ENCODE results near the gene KCNH5. TPM values are rescaled to one million over a fixed set of nuclear protein-coding genes. Genes with fewer than 3 reads are reported as not detected.

The KCNH5 gene
- polyA plus RNA-seq, 2 of the 4 experiments (the other 2 are of a cell fraction), result 0.01 TPM; not detected in 1

DNA sequence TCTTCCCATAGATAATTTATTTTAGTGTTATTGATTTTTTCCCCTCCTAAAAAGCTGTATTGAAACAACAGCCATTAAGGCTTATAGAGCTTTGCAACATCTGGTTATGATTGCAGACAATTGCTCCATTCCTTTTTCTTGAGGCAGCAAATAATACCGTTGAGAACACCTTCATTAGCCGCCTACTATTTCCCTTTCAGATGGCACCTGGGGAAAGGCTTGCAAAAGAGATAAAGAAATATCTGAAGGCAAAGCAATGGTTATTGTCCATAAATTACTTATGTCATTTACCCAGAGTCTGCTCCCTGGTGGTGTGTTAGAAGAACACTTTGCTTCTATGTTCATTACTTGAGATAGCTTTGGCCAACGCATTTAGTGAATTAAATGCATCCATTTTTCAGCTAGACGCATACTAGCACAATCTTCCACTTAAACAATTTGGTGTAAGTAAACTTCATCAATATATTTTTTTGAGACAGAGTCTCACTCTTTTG is 377.8 kb downstream of the KCNH5 start:
- POLR2A ChIA-PET, result no interaction called here
- CTCF ChIA-PET, result interaction anchor here (0.5 kb wide), 1 partner anchor 40 kb away, joined by 4 read pairs; no protein-coding TSS in a partner anchor
- Histone ChIP-seq H3K27ac (no peak overlapping the region), H3K4me1 (no peaks in the 10 kb centered on the region), H3K9me3 (no peaks in the 10 kb centered on the region), H3K4me3 (no peak overlapping the region), H3K4me2 (no peak overlapping the region)
- no peak for FAIRE-seq
- ATAC-seq, result no peak
- TF ChIP-seq, protein P1, sequence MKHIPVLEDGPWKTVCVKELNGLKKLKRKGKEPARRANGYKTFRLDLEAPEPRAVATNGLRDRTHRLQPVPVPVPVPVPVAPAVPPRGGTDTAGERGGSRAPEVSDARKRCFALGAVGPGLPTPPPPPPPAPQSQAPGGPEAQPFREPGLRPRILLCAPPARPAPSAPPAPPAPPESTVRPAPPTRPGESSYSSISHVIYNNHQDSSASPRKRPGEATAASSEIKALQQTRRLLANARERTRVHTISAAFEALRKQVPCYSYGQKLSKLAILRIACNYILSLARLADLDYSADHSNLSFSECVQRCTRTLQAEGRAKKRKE (CRISPR knock-in tag; IDR thresholded peaks at IDR 0.05; ENCODE audit: low read depth), result no peak
- TF ChIP-seq, protein P2, sequence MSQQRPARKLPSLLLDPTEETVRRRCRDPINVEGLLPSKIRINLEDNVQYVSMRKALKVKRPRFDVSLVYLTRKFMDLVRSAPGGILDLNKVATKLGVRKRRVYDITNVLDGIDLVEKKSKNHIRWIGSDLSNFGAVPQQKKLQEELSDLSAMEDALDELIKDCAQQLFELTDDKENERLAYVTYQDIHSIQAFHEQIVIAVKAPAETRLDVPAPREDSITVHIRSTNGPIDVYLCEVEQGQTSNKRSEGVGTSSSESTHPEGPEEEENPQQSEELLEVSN (IDR thresholded peaks at IDR 0.05; ENCODE audit: borderline replicate concordance, low read depth), result no peak
- TF ChIP-seq, protein P3, sequence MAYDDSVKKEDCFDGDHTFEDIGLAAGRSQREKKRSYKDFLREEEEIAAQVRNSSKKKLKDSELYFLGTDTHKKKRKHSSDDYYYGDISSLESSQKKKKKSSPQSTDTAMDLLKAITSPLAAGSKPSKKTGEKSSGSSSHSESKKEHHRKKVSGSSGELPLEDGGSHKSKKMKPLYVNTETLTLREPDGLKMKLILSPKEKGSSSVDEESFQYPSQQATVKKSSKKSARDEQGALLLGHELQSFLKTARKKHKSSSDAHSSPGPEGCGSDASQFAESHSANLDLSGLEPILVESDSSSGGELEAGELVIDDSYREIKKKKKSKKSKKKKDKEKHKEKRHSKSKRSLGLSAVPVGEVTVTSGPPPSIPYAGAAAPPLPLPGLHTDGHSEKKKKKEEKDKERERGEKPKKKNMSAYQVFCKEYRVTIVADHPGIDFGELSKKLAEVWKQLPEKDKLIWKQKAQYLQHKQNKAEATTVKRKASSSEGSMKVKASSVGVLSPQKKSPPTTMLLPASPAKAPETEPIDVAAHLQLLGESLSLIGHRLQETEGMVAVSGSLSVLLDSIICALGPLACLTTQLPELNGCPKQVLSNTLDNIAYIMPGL (CRISPR knock-in tag; IDR thresholded peaks at IDR 0.05; ENCODE audit: borderline replicate concordance), result no peak
- TF ChIP-seq MYC (IDR thresholded peaks at IDR 0.05; ENCODE audit: borderline replicate concordance, low read length), result no peak
- WGBS (ENCODE audit: missing lambda C conversion rate), result 80% methylated on average over 4 of the region's 4 CpGs
- DNase-seq (ENCODE audit: low read depth in 1 of 2, low spot score in 1 of 2), result peak in 1 of 2 experiments; percentile 7

DNA sequence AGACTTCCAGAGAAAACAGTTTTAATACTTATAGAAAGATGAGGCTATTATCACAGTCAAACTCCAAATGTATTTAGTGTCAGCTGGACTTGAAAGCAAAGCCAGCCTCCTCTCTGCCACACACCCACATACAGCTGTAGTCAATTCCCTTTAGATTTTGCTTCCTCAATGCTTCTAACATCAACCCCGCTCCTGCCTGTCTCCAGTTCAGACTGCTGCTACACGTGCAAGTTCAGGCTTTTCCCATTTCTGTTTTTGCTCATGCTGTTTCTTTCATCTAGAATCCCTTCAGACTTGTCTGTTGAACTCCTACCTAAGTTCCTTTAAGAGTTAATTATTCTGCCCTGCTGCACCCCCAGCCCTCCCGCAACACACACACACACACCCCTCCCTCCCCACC is 380.0 kb downstream of the KCNH5 start:
- H3K27ac ChIP-seq, result no peak overlapping the region
- no peaks in the 10 kb centered on the region for H3K9me3 ChIP-seq
- ChIA-PET CTCF (interaction anchor here (1.1 kb wide), 1 partner anchor 11 kb away, joined by 3 read pairs; no protein-coding TSS in a partner anchor), POLR2A (no interaction called here)
- H3K4me3 ChIP-seq, result no peak overlapping the region
- H3K4me2 ChIP-seq, result no peak overlapping the region
- FAIRE-seq (no peak), DNase-seq (ENCODE audit: low read depth in 1 of 2, low spot score in 1 of 2) (no peak), ATAC-seq (no peak)
- WGBS (ENCODE audit: missing lambda C conversion rate), result 11% methylated on average over 3 of the region's 3 CpGs
- TF ChIP-seq, protein P4, sequence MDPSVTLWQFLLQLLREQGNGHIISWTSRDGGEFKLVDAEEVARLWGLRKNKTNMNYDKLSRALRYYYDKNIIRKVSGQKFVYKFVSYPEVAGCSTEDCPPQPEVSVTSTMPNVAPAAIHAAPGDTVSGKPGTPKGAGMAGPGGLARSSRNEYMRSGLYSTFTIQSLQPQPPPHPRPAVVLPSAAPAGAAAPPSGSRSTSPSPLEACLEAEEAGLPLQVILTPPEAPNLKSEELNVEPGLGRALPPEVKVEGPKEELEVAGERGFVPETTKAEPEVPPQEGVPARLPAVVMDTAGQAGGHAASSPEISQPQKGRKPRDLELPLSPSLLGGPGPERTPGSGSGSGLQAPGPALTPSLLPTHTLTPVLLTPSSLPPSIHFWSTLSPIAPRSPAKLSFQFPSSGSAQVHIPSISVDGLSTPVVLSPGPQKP (IDR thresholded peaks at IDR 0.05; ENCODE audit: low read depth, low read length), result no peak
- TF ChIP-seq, protein P5, sequence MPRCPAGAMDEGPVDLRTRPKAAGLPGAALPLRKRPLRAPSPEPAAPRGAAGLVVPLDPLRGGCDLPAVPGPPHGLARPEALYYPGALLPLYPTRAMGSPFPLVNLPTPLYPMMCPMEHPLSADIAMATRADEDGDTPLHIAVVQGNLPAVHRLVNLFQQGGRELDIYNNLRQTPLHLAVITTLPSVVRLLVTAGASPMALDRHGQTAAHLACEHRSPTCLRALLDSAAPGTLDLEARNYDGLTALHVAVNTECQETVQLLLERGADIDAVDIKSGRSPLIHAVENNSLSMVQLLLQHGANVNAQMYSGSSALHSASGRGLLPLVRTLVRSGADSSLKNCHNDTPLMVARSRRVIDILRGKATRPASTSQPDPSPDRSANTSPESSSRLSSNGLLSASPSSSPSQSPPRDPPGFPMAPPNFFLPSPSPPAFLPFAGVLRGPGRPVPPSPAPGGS (IDR thresholded peaks at IDR 0.05), result no peak
- TF ChIP-seq, protein P6, sequence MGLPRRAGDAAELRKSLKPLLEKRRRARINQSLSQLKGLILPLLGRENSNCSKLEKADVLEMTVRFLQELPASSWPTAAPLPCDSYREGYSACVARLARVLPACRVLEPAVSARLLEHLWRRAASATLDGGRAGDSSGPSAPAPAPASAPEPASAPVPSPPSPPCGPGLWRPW (IDR thresholded peaks at IDR 0.05), result no peak
- no peak for TF ChIP-seq HDAC2 (IDR thresholded peaks at IDR 0.05)
- TF ChIP-seq EP300 (IDR thresholded peaks at IDR 0.05), result no peak
- TF ChIP-seq EHMT2 (IDR thresholded peaks at IDR 0.05; ENCODE audit: low read depth), result no peak
- TF ChIP-seq RNF2 (IDR thresholded peaks at IDR 0.05; ENCODE audit: borderline replicate concordance, low read depth), result no peak
- no peak for TF ChIP-seq TP53 (CRISPR knock-in tag; IDR thresholded peaks at IDR 0.05)
- TF ChIP-seq, protein P7, sequence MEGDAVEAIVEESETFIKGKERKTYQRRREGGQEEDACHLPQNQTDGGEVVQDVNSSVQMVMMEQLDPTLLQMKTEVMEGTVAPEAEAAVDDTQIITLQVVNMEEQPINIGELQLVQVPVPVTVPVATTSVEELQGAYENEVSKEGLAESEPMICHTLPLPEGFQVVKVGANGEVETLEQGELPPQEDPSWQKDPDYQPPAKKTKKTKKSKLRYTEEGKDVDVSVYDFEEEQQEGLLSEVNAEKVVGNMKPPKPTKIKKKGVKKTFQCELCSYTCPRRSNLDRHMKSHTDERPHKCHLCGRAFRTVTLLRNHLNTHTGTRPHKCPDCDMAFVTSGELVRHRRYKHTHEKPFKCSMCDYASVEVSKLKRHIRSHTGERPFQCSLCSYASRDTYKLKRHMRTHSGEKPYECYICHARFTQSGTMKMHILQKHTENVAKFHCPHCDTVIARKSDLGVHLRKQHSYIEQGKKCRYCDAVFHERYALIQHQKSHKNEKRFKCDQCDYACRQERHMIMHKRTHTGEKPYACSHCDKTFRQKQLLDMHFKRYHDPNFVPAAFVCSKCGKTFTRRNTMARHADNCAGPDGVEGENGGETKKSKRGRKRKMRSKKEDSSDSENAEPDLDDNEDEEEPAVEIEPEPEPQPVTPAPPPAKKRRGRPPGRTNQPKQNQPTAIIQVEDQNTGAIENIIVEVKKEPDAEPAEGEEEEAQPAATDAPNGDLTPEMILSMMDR (IDR thresholded peaks at IDR 0.05), result no peak
- no peak for TF ChIP-seq RAD21 (conservative IDR thresholded peaks at IDR 0.05 in 1 of 2, IDR thresholded peaks at IDR 0.05 in 1 of 2)
- no peak for TF ChIP-seq CBX2 (IDR thresholded peaks at IDR 0.05; ENCODE audit: borderline replicate concordance, low read depth)
- TF ChIP-seq JUN (IDR thresholded peaks at IDR 0.05), result no peak
- TF ChIP-seq MYC (IDR thresholded peaks at IDR 0.05; ENCODE audit: borderline replicate concordance, low read length), result no peak
- TF ChIP-seq, protein P8, sequence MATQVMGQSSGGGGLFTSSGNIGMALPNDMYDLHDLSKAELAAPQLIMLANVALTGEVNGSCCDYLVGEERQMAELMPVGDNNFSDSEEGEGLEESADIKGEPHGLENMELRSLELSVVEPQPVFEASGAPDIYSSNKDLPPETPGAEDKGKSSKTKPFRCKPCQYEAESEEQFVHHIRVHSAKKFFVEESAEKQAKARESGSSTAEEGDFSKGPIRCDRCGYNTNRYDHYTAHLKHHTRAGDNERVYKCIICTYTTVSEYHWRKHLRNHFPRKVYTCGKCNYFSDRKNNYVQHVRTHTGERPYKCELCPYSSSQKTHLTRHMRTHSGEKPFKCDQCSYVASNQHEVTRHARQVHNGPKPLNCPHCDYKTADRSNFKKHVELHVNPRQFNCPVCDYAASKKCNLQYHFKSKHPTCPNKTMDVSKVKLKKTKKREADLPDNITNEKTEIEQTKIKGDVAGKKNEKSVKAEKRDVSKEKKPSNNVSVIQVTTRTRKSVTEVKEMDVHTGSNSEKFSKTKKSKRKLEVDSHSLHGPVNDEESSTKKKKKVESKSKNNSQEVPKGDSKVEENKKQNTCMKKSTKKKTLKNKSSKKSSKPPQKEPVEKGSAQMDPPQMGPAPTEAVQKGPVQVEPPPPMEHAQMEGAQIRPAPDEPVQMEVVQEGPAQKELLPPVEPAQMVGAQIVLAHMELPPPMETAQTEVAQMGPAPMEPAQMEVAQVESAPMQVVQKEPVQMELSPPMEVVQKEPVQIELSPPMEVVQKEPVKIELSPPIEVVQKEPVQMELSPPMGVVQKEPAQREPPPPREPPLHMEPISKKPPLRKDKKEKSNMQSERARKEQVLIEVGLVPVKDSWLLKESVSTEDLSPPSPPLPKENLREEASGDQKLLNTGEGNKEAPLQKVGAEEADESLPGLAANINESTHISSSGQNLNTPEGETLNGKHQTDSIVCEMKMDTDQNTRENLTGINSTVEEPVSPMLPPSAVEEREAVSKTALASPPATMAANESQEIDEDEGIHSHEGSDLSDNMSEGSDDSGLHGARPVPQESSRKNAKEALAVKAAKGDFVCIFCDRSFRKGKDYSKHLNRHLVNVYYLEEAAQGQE (IDR thresholded peaks at IDR 0.05), result no peak
- TF ChIP-seq, protein P3 (CRISPR knock-in tag; IDR thresholded peaks at IDR 0.05; ENCODE audit: borderline replicate concordance), result no peak
- TF ChIP-seq, protein P1 (CRISPR knock-in tag; IDR thresholded peaks at IDR 0.05; ENCODE audit: low read depth), result no peak
- no peak for TF ChIP-seq ZC3H11A (IDR thresholded peaks at IDR 0.05)
- H3K4me1 ChIP-seq, result no peaks in the 10 kb centered on the region

Measured in A549 (cell line).